Glutamatergic neuron (in vitro differentiated cells): ENCODE measurements around the gene FLCN. TPM values are rescaled to one million over a fixed set of nuclear protein-coding genes. Genes with fewer than 3 reads are reported as not detected.

Experiments used
- DNase-seq: peaks from one replicate; pipeline ENCODE4 v3.0.0; 2022
- H3K27ac Mint-ChIP-seq: one replicate; pipeline ENCODE4 v1.8.0; 2020; ENCODE audit warnings: mild to moderate bottlenecking, mixed read lengths, inconsistent platforms; ENCODE audit not compliant: unreplicated experiment
- H3K27me3 Mint-ChIP-seq: one replicate; pipeline ENCODE4 v1.8.0; 2020; ENCODE audit warnings: mild to moderate bottlenecking, moderate library complexity, mixed read lengths, inconsistent platforms; ENCODE audit not compliant: unreplicated experiment
- H3K36me3 Mint-ChIP-seq: one replicate; pipeline ENCODE4 v1.8.0; 2020; ENCODE audit warnings: mild to moderate bottlenecking, mixed read lengths, inconsistent platforms; ENCODE audit not compliant: unreplicated experiment
- H3K4me1 Mint-ChIP-seq: one replicate; pipeline ENCODE4 v1.8.0; 2020; ENCODE audit warnings: mild to moderate bottlenecking, low read depth, mixed read lengths, inconsistent platforms; ENCODE audit not compliant: unreplicated experiment
- H3K4me3 Mint-ChIP-seq: one replicate; pipeline ENCODE4 v1.8.0; 2020; ENCODE audit warnings: mild to moderate bottlenecking, mixed read lengths, inconsistent platforms; ENCODE audit not compliant: unreplicated experiment
- H3K9me3 Mint-ChIP-seq: one replicate; pipeline ENCODE4 v1.8.0; 2020; ENCODE audit warnings: mild to moderate bottlenecking, moderate library complexity, mixed read lengths, inconsistent platforms; ENCODE audit not compliant: unreplicated experiment
- CTCF ChIP-seq: fragments of 200-600 bp; sonication (generic); IDR thresholded peaks from one replicate; pipeline ENCODE4 v1.5.0; 2021; ENCODE audit not compliant: partially characterized antibody, unreplicated experiment
- total RNA-seq: library from RNA; stranded (reverse); fragmentation: NEBNext Ultra II Directional; extraction: Animal tissue kit (Norgen Biotek cat#: 25700); gene quantifications from one replicate; pipeline ENCODE4 v1.2.1, GENCODE V29; 2021; ENCODE audit not compliant: unreplicated experiment

FLCN gene
- total RNA-seq, 1 donor from 2014 or later, result 131 TPM

GRCh38 chr17:17201907-17202306, 35.1 kb downstream of the FLCN start:
- H3K9me3 Mint-ChIP-seq, result peaks cover under 1% of the 10 kb centered on the region
- H3K27ac Mint-ChIP-seq, result no peak overlapping the region
- no peaks in the 10 kb centered on the region for H3K27me3 Mint-ChIP-seq
- H3K4me1 Mint-ChIP-seq, result peaks cover 23% of the 10 kb centered on the region
- no peak overlapping the region for H3K4me3 Mint-ChIP-seq
- TF ChIP-seq CTCF, result no peak
- no peak for DNase-seq
- H3K36me3 Mint-ChIP-seq, result no peaks in the 10 kb centered on the region

GRCh38 chr17:17201271-17201670, 35.7 kb downstream of the FLCN start:
- Mint-ChIP-seq H3K4me3 (no peak overlapping the region), H3K4me1 (peaks cover 23% of the 10 kb centered on the region), H3K9me3 (no peaks in the 10 kb centered on the region), H3K36me3 (no peaks in the 10 kb centered on the region), H3K27me3 (no peaks in the 10 kb centered on the region), H3K27ac (no peak overlapping the region)
- no peak for TF ChIP-seq CTCF
- DNase-seq, result no peak

- Mint-ChIP-seq H3K36me3 (no peaks in the 10 kb centered on the region), H3K9me3 (no peaks in the 10 kb centered on the region), H3K27ac (no peak overlapping the region), H3K4me3 (no peak overlapping the region), H3K4me1 (peaks cover 23% of the 10 kb centered on the region), H3K27me3 (peaks cover under 1% of the 10 kb centered on the region)
- TF ChIP-seq CTCF, result no peak
- DNase-seq, result no peak
These were observed 36.1 kb downstream of the FLCN start for GRCh38 chr17:17200831-17201230.

GRCh38 chr17:17200311-17200710, 36.7 kb downstream of the FLCN start:
- peak overlapping the region; percentile 40 for H3K27ac Mint-ChIP-seq
- H3K4me3 Mint-ChIP-seq, result no peak overlapping the region
- H3K27me3 Mint-ChIP-seq, result peaks cover 3% of the 10 kb centered on the region
- DNase-seq, result no peak
- H3K36me3 Mint-ChIP-seq, result no peaks in the 10 kb centered on the region
- no peak for TF ChIP-seq CTCF
- H3K4me1 Mint-ChIP-seq, result peaks cover 23% of the 10 kb centered on the region
- no peaks in the 10 kb centered on the region for H3K9me3 Mint-ChIP-seq

- no peak for TF ChIP-seq CTCF
- no peak for DNase-seq
- H3K4me1 Mint-ChIP-seq, result peaks cover 23% of the 10 kb centered on the region
- no peak overlapping the region for H3K4me3 Mint-ChIP-seq
- no peaks in the 10 kb centered on the region for H3K36me3 Mint-ChIP-seq
- H3K9me3 Mint-ChIP-seq, result no peaks in the 10 kb centered on the region
- no peak overlapping the region for H3K27ac Mint-ChIP-seq
- peaks cover 3% of the 10 kb centered on the region for H3K27me3 Mint-ChIP-seq
These were observed 38.7 kb downstream of the FLCN start for GRCh38 chr17:17198281-17198680.
